Activated naive CD4-positive, alpha-beta T cell treated with anti-CD3 and anti-CD28 coated beads, Interleukin-2, amount 10 ng/mL, durations not matched to agents 7 days and 5 days (primary cell): ENCODE results near the gene ZNF280B.
"Not testable (repeated sequence)": the region's sequence is repeated elsewhere in the genome, so short reads cannot be mapped to it uniquely, and the experiment has no call there.

ENCODE experiments used
- CTCF ChIA-PET: fragments of 350-600 bp; sonication (Branson Sonifier 250); formaldehyde crosslinking; loops from one replicate; lab custom pipeline; 2021; ENCODE audit warnings: antibody characterized with exemption; lab: Charles Lee
- DNase-seq: peaks from one replicate; pipeline ENCODE4 v3.0.0-alpha.2; 2020
- H3K27ac Mint-ChIP-seq: one replicate; pipeline ENCODE4 v1.8.0; 2021; ENCODE audit warnings: mild to moderate bottlenecking, moderate library complexity, mixed read lengths
- H3K27me3 Mint-ChIP-seq: one replicate; pipeline ENCODE4 v1.8.0; 2021; ENCODE audit warnings: mild to moderate bottlenecking, mixed read lengths
- H3K36me3 Mint-ChIP-seq: one replicate; pipeline ENCODE4 v1.8.0; 2021; ENCODE audit warnings: mixed read lengths
- H3K4me1 Mint-ChIP-seq: one replicate; pipeline ENCODE4 v1.8.0; 2021; ENCODE audit warnings: mixed read lengths
- H3K4me3 Mint-ChIP-seq: one replicate; pipeline ENCODE4 v1.8.0; 2021; ENCODE audit warnings: mild to moderate bottlenecking, moderate library complexity, mixed read lengths
- H3K9me3 Mint-ChIP-seq: one replicate; pipeline ENCODE4 v1.8.0; 2021; ENCODE audit warnings: mixed read lengths

The ZNF280B gene

GRCh38 chr22:22507743-22508273, 734 bp downstream of the ZNF280B start:
- H3K4me1 Mint-ChIP-seq, result peaks cover 12% of the 10 kb centered on the region
- DNase-seq, result no peak
- H3K36me3 Mint-ChIP-seq, result peaks cover 16% of the 10 kb centered on the region
- CTCF ChIA-PET, result interaction anchor here (0.9 to 1.8 kb wide), 3 partner anchors 10 to 24 kb away, joined by 3 to 4 read pairs (median 3); no protein-coding TSS in a partner anchor
- peaks cover 7% of the 10 kb centered on the region for H3K27me3 Mint-ChIP-seq
- peak overlapping the region; percentile 80 for H3K4me3 Mint-ChIP-seq
- H3K9me3 Mint-ChIP-seq, result peaks cover 11% of the 10 kb centered on the region
- peak overlapping the region; percentile 39 for H3K27ac Mint-ChIP-seq

- Mint-ChIP-seq H3K27ac (no peak overlapping the region), H3K36me3 (peaks cover 16% of the 10 kb centered on the region), H3K9me3 (peaks cover 11% of the 10 kb centered on the region), H3K27me3 (peaks cover 7% of the 10 kb centered on the region), H3K4me1 (peaks cover 12% of the 10 kb centered on the region), H3K4me3 (no peak overlapping the region)
- DNase-seq, result no peak
- CTCF ChIA-PET, result interaction anchor here (1.3 to 1.8 kb wide), 2 partner anchors 9 to 16 kb away, joined by 3 to 4 read pairs; no protein-coding TSS in a partner anchor
Observed at GRCh38 chr22:22506736-22507135, 1.8 kb downstream of the ZNF280B start.

- Mint-ChIP-seq H3K4me1 (no peaks in the 10 kb centered on the region), H3K9me3 (no peaks in the 10 kb centered on the region), H3K4me3 (no peak overlapping the region), H3K27me3 (no peaks in the 10 kb centered on the region), H3K27ac (no peak overlapping the region), H3K36me3 (no peaks in the 10 kb centered on the region)
- DNase-seq, result no peak
- CTCF ChIA-PET, result no interaction called here
Observed at GRCh38 chr22:22498267-22498666, 10.3 kb downstream of the ZNF280B start.

- H3K4me1 Mint-ChIP-seq, H3K9me3 Mint-ChIP-seq, H3K4me3 Mint-ChIP-seq, H3K27me3 Mint-ChIP-seq, H3K36me3 Mint-ChIP-seq, DNase-seq, H3K27ac Mint-ChIP-seq: not testable (repeated sequence)
- CTCF ChIA-PET, result interaction anchor here (1.0 kb wide), 1 partner anchor 16 kb away, joined by 4 read pairs; the partner anchor contains the start of gene ZNF280B
Observed at GRCh38 chr22:22491589-22491988, 17.0 kb downstream of the ZNF280B start.

GRCh38 chr22:22488736-22489135, 19.8 kb downstream of the ZNF280B start:
- Mint-ChIP-seq H3K27me3 (no peaks in the 10 kb centered on the region), H3K4me3 (no peak overlapping the region), H3K9me3 (no peaks in the 10 kb centered on the region), H3K36me3 (peaks cover 2% of the 10 kb centered on the region), H3K27ac (no peak overlapping the region), H3K4me1 (no peaks in the 10 kb centered on the region)
- DNase-seq, result no peak
- CTCF ChIA-PET, result no interaction called here

- H3K4me1 Mint-ChIP-seq, result no peaks in the 10 kb centered on the region
- H3K4me3 Mint-ChIP-seq, result no peak overlapping the region
- no peaks in the 10 kb centered on the region for H3K27me3 Mint-ChIP-seq
- H3K27ac Mint-ChIP-seq, result no peak overlapping the region
- CTCF ChIA-PET, result no interaction called here
- H3K9me3 Mint-ChIP-seq, result no peaks in the 10 kb centered on the region
- no peak for DNase-seq
- peaks cover 2% of the 10 kb centered on the region for H3K36me3 Mint-ChIP-seq
Observed at GRCh38 chr22:22487869-22488597, 20.5 kb downstream of the ZNF280B start.

- no peaks in the 10 kb centered on the region for H3K4me1 Mint-ChIP-seq
- no peak overlapping the region for H3K4me3 Mint-ChIP-seq
- no peak overlapping the region for H3K27ac Mint-ChIP-seq
- no peak for DNase-seq
- H3K9me3 Mint-ChIP-seq, result no peaks in the 10 kb centered on the region
- CTCF ChIA-PET, result interaction anchor here (1.1 kb wide), 1 partner anchor 131 kb away, joined by 3 read pairs; no protein-coding TSS in a partner anchor
- H3K27me3 Mint-ChIP-seq, result no peaks in the 10 kb centered on the region
- H3K36me3 Mint-ChIP-seq, result peaks cover 2% of the 10 kb centered on the region
Observed at GRCh38 chr22:22487059-22487458, 21.5 kb downstream of the ZNF280B start.

GRCh38 chr22:22486132-22486899, 22.2 kb downstream of the ZNF280B start:
- no peak overlapping the region for H3K4me3 Mint-ChIP-seq

GRCh38 chr22:22485524-22485923, 23.0 kb downstream of the ZNF280B start:
- H3K4me3 Mint-ChIP-seq, result no peak overlapping the region
- CTCF ChIA-PET, result no interaction called here
- no peaks in the 10 kb centered on the region for H3K4me1 Mint-ChIP-seq
- no peak for DNase-seq
- no peaks in the 10 kb centered on the region for H3K27me3 Mint-ChIP-seq
- no peak overlapping the region for H3K27ac Mint-ChIP-seq
- peaks cover 2% of the 10 kb centered on the region for H3K36me3 Mint-ChIP-seq
- H3K9me3 Mint-ChIP-seq, result no peaks in the 10 kb centered on the region

More at GRCh38 chr22:22486132-22486899, 22.2 kb downstream of the ZNF280B start:
- H3K36me3 Mint-ChIP-seq, result peaks cover 2% of the 10 kb centered on the region
- H3K4me1 Mint-ChIP-seq, result no peaks in the 10 kb centered on the region
- CTCF ChIA-PET, result interaction anchor here (1.1 kb wide), 1 partner anchor 130 kb away, joined by 3 read pairs; no protein-coding TSS in a partner anchor
- DNase-seq, result no peak
- H3K27ac Mint-ChIP-seq, result no peak overlapping the region
- H3K27me3 Mint-ChIP-seq, result no peaks in the 10 kb centered on the region
- H3K9me3 Mint-ChIP-seq, result no peaks in the 10 kb centered on the region

GRCh38 chr22:22484023-22484422, 24.5 kb downstream of the ZNF280B start:
- CTCF ChIA-PET, result no interaction called here

GRCh38 chr22:22480940-22481339, 27.6 kb downstream of the ZNF280B start:
- Mint-ChIP-seq H3K36me3 (no peaks in the 10 kb centered on the region), H3K27me3 (no peaks in the 10 kb centered on the region), H3K4me3 (no peak overlapping the region), H3K27ac (no peak overlapping the region), H3K9me3 (no peaks in the 10 kb centered on the region), H3K4me1 (no peaks in the 10 kb centered on the region)
- CTCF ChIA-PET, result no interaction called here
- DNase-seq, result no peak

More at GRCh38 chr22:22484023-22484422, 24.5 kb downstream of the ZNF280B start:
- Mint-ChIP-seq H3K36me3 (no peaks in the 10 kb centered on the region), H3K4me1 (no peaks in the 10 kb centered on the region), H3K4me3 (no peak overlapping the region), H3K9me3 (no peaks in the 10 kb centered on the region), H3K27ac (no peak overlapping the region), H3K27me3 (no peaks in the 10 kb centered on the region)
- DNase-seq, result no peak

GRCh38 chr22:22479999-22480532, 28.5 kb downstream of the ZNF280B start:
- CTCF ChIA-PET, result no interaction called here
- no peak overlapping the region for H3K4me3 Mint-ChIP-seq
- no peaks in the 10 kb centered on the region for H3K4me1 Mint-ChIP-seq
- DNase-seq, result no peak
- no peaks in the 10 kb centered on the region for H3K27me3 Mint-ChIP-seq
- no peaks in the 10 kb centered on the region for H3K9me3 Mint-ChIP-seq
- no peaks in the 10 kb centered on the region for H3K36me3 Mint-ChIP-seq
- no peak overlapping the region for H3K27ac Mint-ChIP-seq

GRCh38 chr22:22479116-22479515, 29.4 kb downstream of the ZNF280B start:
- Mint-ChIP-seq H3K27me3 (no peaks in the 10 kb centered on the region), H3K4me3 (no peak overlapping the region), H3K27ac (no peak overlapping the region), H3K9me3 (no peaks in the 10 kb centered on the region), H3K36me3 (no peaks in the 10 kb centered on the region), H3K4me1 (no peaks in the 10 kb centered on the region)
- no peak for DNase-seq
- CTCF ChIA-PET, result interaction anchor here (1.2 kb wide), 1 partner anchor 15 kb away, joined by 4 read pairs; no protein-coding TSS in a partner anchor

GRCh38 chr22:22478470-22478869, 30.1 kb downstream of the ZNF280B start:
- CTCF ChIA-PET, result interaction anchor here (1.2 kb wide), 1 partner anchor 14 kb away, joined by 4 read pairs; no protein-coding TSS in a partner anchor
- Mint-ChIP-seq H3K27me3 (no peaks in the 10 kb centered on the region), H3K4me3 (no peak overlapping the region), H3K36me3 (no peaks in the 10 kb centered on the region), H3K4me1 (no peaks in the 10 kb centered on the region), H3K9me3 (no peaks in the 10 kb centered on the region), H3K27ac (no peak overlapping the region)
- no peak for DNase-seq
